ENCODE results near the gene TRIM50.
"Not testable (repeated sequence)": the region's sequence is repeated elsewhere in the genome, so short reads cannot be mapped to it uniquely, and the experiment has no call there.

The TRIM50 gene

GRCh38 chr7:73327922-73328321 is at the start of gene TRIM50, which contains the start of gene FKBP6:
TRIM50 (minus strand) TSS chr7:73328082; CDS start chr7:73324787, 3,295 bp downstream.
FKBP6 (plus strand) TSS chr7:73328161; CDS start chr7:73328429, 268 bp downstream.
- DNase-seq (ENCODE audit: low read depth), result not testable (repeated sequence)

- DNase-seq (ENCODE audit: low read depth), result no peak
Measured at GRCh38 chr7:73376671-73377412, 49.0 kb upstream of the TRIM50 start.

- DNase-seq (ENCODE audit: low read depth), result not testable (repeated sequence)
Measured at GRCh38 chr7:73376262-73376661, 48.4 kb upstream of the TRIM50 start.

DNA sequence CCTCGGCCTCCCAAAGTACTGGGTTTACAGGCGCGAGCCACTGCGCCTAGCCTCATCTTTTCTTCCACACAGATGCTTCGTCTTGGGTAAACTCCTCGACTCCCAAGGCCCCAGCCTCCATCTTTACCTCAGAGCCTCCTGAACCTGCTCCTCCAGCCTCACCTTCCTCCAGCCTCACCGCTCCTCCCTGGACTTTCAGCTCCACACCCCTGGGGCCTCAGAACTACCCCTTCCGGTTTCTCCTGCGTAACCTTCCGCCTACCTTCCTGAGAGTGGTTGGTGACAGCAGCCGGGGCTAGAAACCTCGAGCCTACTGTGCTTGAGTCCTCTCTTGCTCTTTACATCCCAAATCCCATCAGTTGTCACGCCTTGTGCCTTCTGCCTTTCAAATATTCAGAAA is 45.9 kb upstream of the TRIM50 start:
- no peak for DNase-seq (ENCODE audit: low read depth)

GRCh38 chr7:73369622-73370021 is 41.7 kb upstream of the TRIM50 start:
- DNase-seq (ENCODE audit: low read depth), result no peak

DNA sequence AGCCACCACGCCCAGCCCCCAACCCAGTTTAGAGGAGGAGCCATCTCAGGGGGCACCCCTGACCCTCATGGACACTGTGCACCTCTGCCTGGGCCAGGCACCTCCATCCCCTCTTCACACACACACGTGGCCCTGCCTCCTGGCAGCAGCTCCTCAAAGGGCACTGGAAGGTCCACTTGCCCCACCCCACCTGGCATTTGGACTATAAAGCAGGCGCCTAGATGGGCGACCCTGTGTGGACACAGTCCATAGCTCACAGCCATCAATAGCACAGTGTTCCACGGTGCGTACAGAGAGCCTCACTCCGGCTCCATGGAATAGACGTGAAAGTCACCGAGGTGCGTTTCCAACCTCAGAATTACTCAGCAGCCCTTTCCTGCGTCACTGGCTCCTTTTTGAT is 41.1 kb upstream of the TRIM50 start:
- DNase-seq (ENCODE audit: low read depth), result no peak

GRCh38 chr7:73366990-73367389 is 39.1 kb upstream of the TRIM50 start:
- DNase-seq (ENCODE audit: low read depth), result no peak

DNA sequence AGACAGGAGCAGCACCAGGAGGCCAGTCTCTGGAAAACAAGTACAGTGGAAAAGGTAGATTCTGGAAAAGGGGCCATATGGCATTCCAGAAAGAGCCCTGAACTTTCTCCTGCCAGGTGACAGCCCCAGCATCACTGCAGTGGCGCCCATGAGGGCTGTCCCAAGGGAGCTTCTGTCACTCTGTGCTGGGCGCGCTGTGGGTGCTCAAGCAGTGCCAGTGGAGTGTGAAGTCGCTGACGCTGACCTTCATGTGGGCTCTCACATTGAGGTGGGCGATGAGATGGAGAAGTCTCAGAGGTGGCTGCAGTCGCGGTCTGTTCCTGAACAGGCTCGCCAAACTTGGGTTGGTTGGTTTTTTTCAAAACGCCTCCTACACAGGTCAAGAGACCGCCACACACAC is 38.2 kb upstream of the TRIM50 start:
- DNase-seq (ENCODE audit: low read depth), result no peak

GRCh38 chr7:73364006-73364728 is 36.3 kb upstream of the TRIM50 start:
- no peak for DNase-seq (ENCODE audit: low read depth)

- no peak for DNase-seq (ENCODE audit: low read depth)
Measured at GRCh38 chr7:73363225-73364005, 35.5 kb upstream of the TRIM50 start.

- DNase-seq (ENCODE audit: low read depth), result not testable (repeated sequence)
Measured at GRCh38 chr7:73360590-73360989, 32.7 kb upstream of the TRIM50 start.

GRCh38 chr7:73359746-73360375 is 32.0 kb upstream of the TRIM50 start:
- DNase-seq (ENCODE audit: low read depth), result no peak

- DNase-seq (ENCODE audit: low read depth), result no peak
Measured at GRCh38 chr7:73359306-73359705, 31.4 kb upstream of the TRIM50 start.

DNA sequence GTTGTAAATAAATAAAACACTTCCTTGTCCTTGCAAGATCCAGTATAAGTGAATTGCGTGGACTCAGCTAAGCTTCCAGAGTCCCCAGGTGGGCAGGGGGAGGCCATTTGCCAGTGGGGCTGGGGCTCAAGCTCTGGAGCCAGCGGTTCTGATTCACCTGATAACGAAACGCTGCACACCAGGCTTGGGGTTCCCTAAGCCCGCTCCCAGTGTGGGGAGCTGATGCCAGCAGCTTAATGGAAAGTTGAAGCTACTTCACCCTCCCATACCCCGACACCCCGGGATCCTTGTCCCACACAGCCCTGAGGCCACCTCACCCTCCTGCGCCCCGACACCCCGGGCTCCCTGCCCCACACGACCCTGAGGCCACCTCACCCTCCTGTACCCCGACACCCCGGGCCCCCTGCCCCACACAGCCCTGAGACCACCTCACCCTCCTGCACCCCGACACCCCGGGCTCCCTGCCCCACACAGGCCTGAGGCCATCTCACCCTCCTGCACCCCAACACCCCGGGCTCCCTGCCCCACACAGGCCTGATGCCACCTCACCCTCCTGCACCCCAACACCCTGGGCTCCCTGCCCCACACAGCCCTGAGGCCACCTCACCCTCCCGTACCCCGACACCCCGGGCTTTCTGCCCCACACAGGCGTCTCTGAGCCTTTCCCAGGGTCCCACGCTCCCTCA is 30.9 kb upstream of the TRIM50 start:
- no peak for DNase-seq (ENCODE audit: low read depth)

GRCh38 chr7:73356159-73356558 is 28.3 kb upstream of the TRIM50 start:
- no peak for DNase-seq (ENCODE audit: low read depth)

DNA sequence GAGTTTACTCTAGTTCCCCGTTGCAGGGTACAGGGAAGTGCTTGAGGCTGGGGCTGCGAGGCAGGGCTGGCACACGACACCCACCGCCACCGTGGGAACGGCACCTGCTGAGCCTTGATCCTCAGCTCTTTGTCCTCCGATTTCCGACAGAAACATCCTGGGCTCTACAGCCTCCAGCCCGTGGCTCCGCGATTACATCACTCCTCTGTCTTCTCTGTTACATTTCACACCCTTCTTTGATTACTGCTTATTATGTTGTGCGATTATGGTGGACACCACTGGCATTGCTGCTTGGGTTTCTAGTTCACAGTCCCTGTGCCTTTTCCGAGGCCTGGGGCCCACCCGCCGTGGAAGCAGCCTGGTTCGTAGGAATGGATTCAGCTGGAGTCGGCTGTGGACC is 26.9 kb upstream of the TRIM50 start:
- DNase-seq (ENCODE audit: low read depth), result no peak

GRCh38 chr7:73354196-73354595 is 26.3 kb upstream of the TRIM50 start:
- no peak for DNase-seq (ENCODE audit: low read depth)

GRCh38 chr7:73353243-73353642 is 25.4 kb upstream of the TRIM50 start:
- no peak for DNase-seq (ENCODE audit: low read depth)

- DNase-seq (ENCODE audit: low read depth), result no peak
Measured at GRCh38 chr7:73352784-73353183, 24.9 kb upstream of the TRIM50 start.

GRCh38 chr7:73351447-73352167 is 23.7 kb upstream of the TRIM50 start:
- DNase-seq (ENCODE audit: low read depth), result no peak

All from stimulated activated CD8-positive, alpha-beta memory T cell treated with anti-CD3 and anti-CD28 coated beads, Interleukin-7, amount 100 ng/mL, for 24 hours (primary cell).